ENCODE measurements around the gene TPGS2. TPM values are rescaled to one million over a fixed set of nuclear protein-coding genes. Genes with fewer than 3 reads are reported as not detected.

Gene TPGS2
- total and polyA plus RNA-seq, 2 of the 8 experiments (the other 6 are each of a cell fraction or from before 2014, with no cell fraction given) = 151 to 273 TPM

DNA sequence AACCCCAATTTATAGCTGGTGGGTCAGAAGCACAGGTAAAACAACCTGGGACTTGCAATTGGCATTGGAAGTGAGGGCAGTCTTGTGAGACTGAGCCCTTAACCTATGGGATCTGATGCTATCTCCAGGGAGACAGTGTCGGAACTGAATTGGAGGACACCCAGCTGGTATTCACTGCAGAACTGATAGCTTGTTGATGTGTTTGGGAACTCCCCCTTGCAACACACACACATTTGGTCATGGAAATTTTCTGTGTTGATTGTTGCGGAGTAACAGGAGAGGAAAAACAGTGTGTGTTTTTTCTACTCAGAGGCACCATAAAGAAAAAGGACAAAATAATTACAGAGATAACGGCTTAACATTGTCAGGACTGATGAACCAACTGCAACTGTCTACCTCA, 16.1 kb downstream of the TPGS2 start:
- CTCF ChIA-PET (ENCODE audit: partially characterized antibody) = interaction anchor here (0.6 to 3.7 kb wide), 6 partner anchors 9 to 43 kb away, joined by 3 to 17 read pairs (median 4); partner anchors contain the start of genes KIAA1328 and TPGS2
- H3K4me1 ChIP-seq (replicated peaks in 1 of 4; ENCODE audit: control insufficient read depth in 3 of 4, insufficient read depth in 4 of 4, low read length in 3 of 4) = no peaks in the 10 kb centered on the region
- H2AK5ac ChIP-seq (ENCODE audit: low read depth, low read length) = no peak overlapping the region
- H2BK15ac ChIP-seq (ENCODE audit: low read length) = no peak overlapping the region
- DNase-seq (ENCODE audit: low read depth in 1 of 2, low spot score in 2 of 2) (no peak), FAIRE-seq (no peak)
- H4K91ac ChIP-seq (replicated peaks; ENCODE audit: insufficient read length, low read length) = no peak overlapping the region
- 89% methylated on average over 3 of the region's 3 CpGs; no CpG with 5 or more reads in 1 of the 2 experiments for WGBS, 2 experiments (ENCODE audit: extremely low coverage in 1 of 2, insufficient coverage in 1 of 2, insufficient read length in 1 of 2, insufficient replicate concordance in 2 of 2, low coverage in 1 of 2, low lambda C conversion rate in 2 of 2, missing lambda C conversion rate in 1 of 2)
- no peak overlapping the region for H2BK20ac ChIP-seq (ENCODE audit: low read length)
- H3K9me3 ChIP-seq (ENCODE audit: insufficient read depth in 2 of 2, low read depth in 1 of 2, low read length in 1 of 2) = no peaks in the 10 kb centered on the region
- H2BK12ac ChIP-seq (ENCODE audit: low read depth, low read length) = no peak overlapping the region
- H3K36me3 ChIP-seq (ENCODE audit: control insufficient read depth in 2 of 4, insufficient read depth in 4 of 4, low read length in 3 of 4) = peaks cover 2 to 35% (median 12%) of the 10 kb centered on the region in 4 experiments; a peak in 7 of 8 replicates
- POLR2A ChIA-PET (ENCODE audit: partially characterized antibody) = no interaction called here
- no peaks in the 10 kb centered on the region for H3K23me2 ChIP-seq (ENCODE audit: low read depth, low read length)
- H3K4me2 ChIP-seq (ENCODE audit: insufficient read depth in 1 of 2, low read depth in 2 of 2, low read length in 2 of 2) = no peak overlapping the region
- H3K27me3 ChIP-seq (replicated peaks in 1 of 4; ENCODE audit: control insufficient read depth in 3 of 4, extremely low read depth in 1 of 4, insufficient read depth in 3 of 4, low read length in 3 of 4) = no peaks in the 10 kb centered on the region
- H4K5ac ChIP-seq (ENCODE audit: insufficient read length, low read depth, low read length) = no peak overlapping the region
- no peak overlapping the region for H3K14ac ChIP-seq (ENCODE audit: insufficient read length)
- no peak overlapping the region for H3K56ac ChIP-seq (replicated peaks; ENCODE audit: insufficient read length, low read depth, low read length)
- TF ChIP-seq FOSL1 (IDR thresholded peaks at IDR 0.05; ENCODE audit: insufficient read depth, low read depth, low read length) = no peak
- TF ChIP-seq YY1 (IDR thresholded peaks at IDR 0.05; ENCODE audit: low read depth, low read length) = no peak
- no peak for TF ChIP-seq ZNF274 (IDR thresholded peaks at IDR 0.05; ENCODE audit: borderline replicate concordance, extremely low read depth, low read length)
- TF ChIP-seq NRF1 (IDR thresholded peaks at IDR 0.05; ENCODE audit: low read depth, low read length) = no peak
- no peak for TF ChIP-seq GABPA (IDR thresholded peaks at IDR 0.05; ENCODE audit: borderline replicate concordance, insufficient read depth, low read length)
- no peak for TF ChIP-seq RXRA (IDR thresholded peaks at IDR 0.05; ENCODE audit: insufficient read depth, low read depth, low read length)
- no peak for TF ChIP-seq RBBP5 (IDR thresholded peaks at IDR 0.05; ENCODE audit: borderline replicate concordance, low read depth, low read length)
- no peak for TF ChIP-seq GTF2F1 (IDR thresholded peaks at IDR 0.05; ENCODE audit: borderline replicate concordance, low read depth, low read length)
- no peak for TF ChIP-seq TBP (IDR thresholded peaks at IDR 0.05; ENCODE audit: low read depth, low read length)
- no peak for TF ChIP-seq SUZ12 (IDR thresholded peaks at IDR 0.05; ENCODE audit: low read length)
- no peak for TF ChIP-seq BRCA1 (IDR thresholded peaks at IDR 0.05; ENCODE audit: low read depth, low read length)
- no peak for TF ChIP-seq SAP30 (IDR thresholded peaks at IDR 0.05; ENCODE audit: insufficient read depth, insufficient replicate concordance, low read length)
- no peak for TF ChIP-seq JUND (IDR thresholded peaks at IDR 0.05; ENCODE audit: low read length)
- no peak for TF ChIP-seq SIN3A (conservative IDR thresholded peaks at IDR 0.05 in 1 of 2, IDR thresholded peaks at IDR 0.05 in 1 of 2; ENCODE audit: low read depth in 1 of 2, low read length in 2 of 2)
- no peak overlapping the region for H3K23ac ChIP-seq (ENCODE audit: insufficient read length)
- H3K4me3 ChIP-seq (ENCODE audit: extremely low read depth in 1 of 4, insufficient read depth in 2 of 4, low read depth in 3 of 4, low read length in 4 of 4) = no peak overlapping the region
- H3K79me1 ChIP-seq (ENCODE audit: low read depth, low read length) = no peaks in the 10 kb centered on the region; the same call in 1 of the 2 replicates
- H4K20me1 ChIP-seq (replicated peaks in 1 of 2; ENCODE audit: control insufficient read depth in 1 of 2, insufficient read depth in 2 of 2, low read length in 2 of 2) = peaks cover 2 to 6% of the 10 kb centered on the region in 2 experiments
- no peak overlapping the region for H2BK5ac ChIP-seq (ENCODE audit: low read depth, low read length)
- H3K4ac ChIP-seq (replicated peaks; ENCODE audit: insufficient read length, low read depth, low read length) = no peak overlapping the region
- H4K8ac ChIP-seq (ENCODE audit: extremely low read depth, insufficient read depth, low read length) = no peak overlapping the region
- H3K27ac ChIP-seq (ENCODE audit: low read depth, low read length) = no peak overlapping the region
- H2BK120ac ChIP-seq (replicated peaks; ENCODE audit: low read depth, low read length) = no peak overlapping the region
- no peaks in the 10 kb centered on the region for H3K79me2 ChIP-seq (ENCODE audit: control insufficient read depth in 1 of 2, insufficient read depth in 2 of 2, low read length in 2 of 2)
- H2AFZ ChIP-seq (ENCODE audit: low read length) = no peak overlapping the region
- no peak overlapping the region for H3K18ac ChIP-seq (ENCODE audit: extremely low read depth, low read length)
- H3K9ac ChIP-seq (replicated peaks in 1 of 4; ENCODE audit: extremely low read depth in 1 of 4, low read depth in 3 of 4, low read length in 3 of 4) = no peak overlapping the region

Measured in H1 (cell line).